ENCODE data around the gene TMEM87B. TPM values are rescaled to one million over a fixed set of nuclear protein-coding genes. Genes with fewer than 3 reads are reported as not detected.

TMEM87B gene
- total RNA-seq, 6 donors from 2014 or later: 20.1 to 45.9 (median 23.6) TPM

DNA sequence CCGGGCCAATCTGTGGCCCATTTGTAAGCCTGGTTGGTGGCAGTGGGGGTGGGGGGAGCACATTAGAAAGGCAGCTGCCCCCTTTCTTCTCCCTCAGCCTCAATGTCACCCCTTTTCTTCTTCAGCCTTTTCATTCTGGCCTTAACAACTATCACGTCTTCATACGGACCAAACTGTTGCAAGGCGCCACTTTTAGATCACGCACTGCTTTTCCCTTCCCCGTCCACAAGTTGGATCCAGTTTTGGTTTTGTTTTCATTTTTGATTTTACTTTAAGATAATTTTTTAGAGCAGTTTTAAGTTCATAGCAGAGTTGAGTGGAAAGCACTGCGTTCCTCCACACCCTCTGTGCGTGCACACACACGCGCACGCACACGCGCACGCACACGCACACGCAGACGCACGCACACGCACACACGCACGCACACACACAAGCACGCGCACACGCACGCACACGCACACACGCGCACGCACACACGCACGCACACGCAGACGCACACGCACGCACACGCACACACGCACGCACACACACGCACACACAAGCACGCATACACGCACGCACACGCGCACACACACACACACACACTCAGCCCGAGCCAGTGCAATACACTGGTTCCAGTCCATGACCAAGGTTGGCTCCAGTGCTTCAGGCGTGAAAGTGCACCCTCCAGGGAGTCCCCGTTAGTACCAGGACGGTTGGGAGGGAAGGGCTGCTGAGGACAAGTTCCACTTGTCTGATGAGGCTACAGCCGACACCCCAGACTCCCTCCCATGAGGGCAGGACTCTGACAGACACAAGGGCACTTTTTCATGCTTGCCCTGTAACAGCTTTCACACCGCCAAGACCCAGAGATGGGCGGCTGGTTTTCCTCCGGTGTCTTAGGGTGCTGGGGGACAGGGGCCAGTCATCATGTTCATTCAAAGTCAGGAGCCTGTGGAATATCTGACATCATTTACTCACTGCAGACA lies 105.5 kb downstream of the TMEM87B start:
- no peak for DNase-seq
- 89 to 90% methylated on average over 39 to 45 of the region's 52 CpGs for whole genome bisulfite sequencing, 2 donors

GRCh38 chr2:112161431-112162145 lies 106.5 kb downstream of the TMEM87B start:
- WGBS, 2 donors: 96% methylated on average over 9 of the region's 9 CpGs
- DNase-seq (no peak), ATAC-seq (ENCODE audit: low FRiP score in 2 of 2) (no peak)
- Histone ChIP-seq H3K27ac (no peak overlapping the region), H3K27me3 (no peaks in the 10 kb centered on the region), H3K9me3 (no peaks in the 10 kb centered on the region), H3K4me3 (no peak overlapping the region), H3K4me1 (no peaks in the 10 kb centered on the region), H3K36me3 (no peaks in the 10 kb centered on the region)
- TF ChIP-seq POLR2AphosphoS5 (IDR thresholded peaks at IDR 0.05): no peak
- TF ChIP-seq EP300 (IDR thresholded peaks at IDR 0.05): no peak
- no peak for TF ChIP-seq POLR2A (IDR thresholded peaks at IDR 0.05)
- no peak for TF ChIP-seq CTCF (IDR thresholded peaks at IDR 0.05)

More for the DNA sequence above, 105.5 kb downstream of the TMEM87B start:
- H3K27ac ChIP-seq: no peak overlapping the region
- H3K27me3 ChIP-seq: no peaks in the 10 kb centered on the region
- TF ChIP-seq CTCF (IDR thresholded peaks at IDR 0.05) (no peak), POLR2AphosphoS5 (IDR thresholded peaks at IDR 0.05) (no peak), EP300 (IDR thresholded peaks at IDR 0.05) (no peak)
- H3K9me3 ChIP-seq: no peaks in the 10 kb centered on the region
- no peaks in the 10 kb centered on the region for H3K36me3 ChIP-seq
- no peak overlapping the region for H3K4me3 ChIP-seq
- peaks cover 3% of the 10 kb centered on the region in 4 donors for H3K4me1 ChIP-seq
- ATAC-seq (ENCODE audit: low FRiP score in 2 of 2): no peak

DNA sequence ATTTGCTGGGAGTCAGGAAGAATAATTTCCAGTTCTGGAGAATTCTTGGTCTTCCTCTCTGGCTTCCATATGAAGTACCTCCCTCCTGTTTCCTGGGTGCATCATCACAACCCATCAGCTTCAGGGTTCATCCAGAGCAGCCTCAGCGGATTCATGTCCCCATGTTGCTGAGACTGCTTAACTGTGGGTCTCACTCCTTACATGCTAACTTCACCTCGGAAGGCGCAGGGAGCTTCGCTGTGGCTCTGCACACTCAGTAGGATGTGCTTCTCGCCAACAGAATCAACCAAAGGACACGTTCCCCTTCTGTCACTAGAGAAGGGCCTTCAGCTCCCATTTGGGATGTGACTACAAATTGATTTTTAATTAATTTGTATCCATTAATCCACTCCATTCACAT lies 107.3 kb downstream of the TMEM87B start:
- ATAC-seq (ENCODE audit: low FRiP score in 2 of 2): no peak
- no peak overlapping the region for H3K27ac ChIP-seq
- no peak overlapping the region for H3K4me3 ChIP-seq
- WGBS, 2 donors: 89 to 97% methylated on average over 6 of the region's 6 CpGs
- H3K27me3 ChIP-seq: no peaks in the 10 kb centered on the region
- H3K36me3 ChIP-seq: no peaks in the 10 kb centered on the region
- no peaks in the 10 kb centered on the region for H3K4me1 ChIP-seq
- H3K9me3 ChIP-seq: no peaks in the 10 kb centered on the region
- no peak for TF ChIP-seq CTCF (IDR thresholded peaks at IDR 0.05)
- no peak for TF ChIP-seq POLR2A (IDR thresholded peaks at IDR 0.05)
- no peak for TF ChIP-seq EP300 (IDR thresholded peaks at IDR 0.05)
- TF ChIP-seq POLR2AphosphoS5 (IDR thresholded peaks at IDR 0.05): no peak
- DNase-seq: no peak

DNA sequence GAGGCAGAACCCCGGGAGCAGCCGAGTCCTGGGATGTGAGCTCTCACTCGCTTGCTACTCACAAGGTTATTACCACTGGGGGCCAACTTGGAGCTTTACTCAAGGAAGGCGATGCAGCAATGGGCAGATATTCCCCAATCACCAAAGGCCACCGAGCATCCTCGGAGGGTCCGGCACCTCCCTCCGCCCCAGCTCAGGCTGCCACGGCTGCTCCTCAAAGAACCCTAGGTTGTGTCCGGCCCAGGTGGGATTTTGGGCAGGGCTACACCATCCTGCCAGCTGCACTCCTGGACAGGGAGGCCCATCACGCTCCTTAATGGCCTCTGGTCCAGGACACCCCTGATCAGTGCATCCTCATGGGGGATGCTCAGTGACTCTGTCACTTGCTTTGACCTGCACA lies 107.9 kb downstream of the TMEM87B start:
- ATAC-seq (ENCODE audit: low FRiP score in 2 of 2) (no peak), DNase-seq (no peak)
- H3K9me3 ChIP-seq: no peaks in the 10 kb centered on the region
- 88 to 94% methylated on average over 4 to 11 of the region's 11 CpGs for WGBS, 2 donors
- no peak overlapping the region for H3K4me3 ChIP-seq
- no peak overlapping the region for H3K27ac ChIP-seq
- TF ChIP-seq EP300 (IDR thresholded peaks at IDR 0.05) (no peak), CTCF (IDR thresholded peaks at IDR 0.05) (no peak), POLR2AphosphoS5 (IDR thresholded peaks at IDR 0.05) (no peak), POLR2A (IDR thresholded peaks at IDR 0.05) (no peak)
- no peaks in the 10 kb centered on the region for H3K4me1 ChIP-seq
- no peaks in the 10 kb centered on the region for H3K36me3 ChIP-seq
- no peaks in the 10 kb centered on the region for H3K27me3 ChIP-seq

All from upper lobe of left lung (tissue), 6 donors.